ENCODE results near the gene RAI14.
"Not testable (repeated sequence)": the region's sequence is repeated elsewhere in the genome, so short reads cannot be mapped to it uniquely, and the experiment has no call there.

RAI14 gene

GRCh38 chr5:34775886-34776285 lies 119.8 kb downstream of the RAI14 start:
- no peak for DNase-seq

GRCh38 chr5:34778091-34778850 lies 122.1 kb downstream of the RAI14 start:
- DNase-seq = no peak

GRCh38 chr5:34783892-34784291 lies 127.8 kb downstream of the RAI14 start:
- DNase-seq = not testable (repeated sequence)

GRCh38 chr5:34787035-34787434 lies 130.9 kb downstream of the RAI14 start:
- DNase-seq = no peak

GRCh38 chr5:34789021-34789531 lies 132.9 kb downstream of the RAI14 start:
- DNase-seq = no peak

GRCh38 chr5:34789639-34790038 lies 133.5 kb downstream of the RAI14 start:
- no peak for DNase-seq

GRCh38 chr5:34790069-34790468 lies 133.9 kb downstream of the RAI14 start:
- DNase-seq = no peak

DNA sequence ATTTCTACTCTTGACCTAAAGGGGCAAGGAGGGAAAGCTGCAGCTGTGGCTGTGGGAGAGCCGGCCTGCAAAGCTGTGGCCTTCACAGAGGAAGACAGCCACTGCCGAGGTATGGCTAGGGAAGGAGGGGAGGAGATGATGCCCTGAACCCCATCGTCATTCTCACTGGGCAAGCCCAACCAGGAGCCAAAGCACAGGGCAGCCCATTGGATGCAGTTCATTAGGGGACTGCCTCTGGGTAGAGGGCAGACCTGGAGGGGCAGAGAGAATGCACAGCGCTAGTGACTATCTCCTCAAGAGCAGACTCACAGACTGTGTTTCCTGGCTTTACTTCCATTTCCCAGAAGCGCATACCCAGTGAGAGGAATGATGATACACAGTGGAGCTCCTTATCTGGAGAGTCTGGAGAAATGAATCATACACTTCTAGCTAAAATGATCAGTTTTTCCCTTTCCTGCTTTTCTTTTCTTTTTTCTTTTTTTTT lies 135.7 kb downstream of the RAI14 start:
- DNase-seq = no peak

- no peak for DNase-seq
Measured at GRCh38 chr5:34802834-34803563, 146.9 kb downstream of the RAI14 start.

GRCh38 chr5:34803974-34804732 lies 148.0 kb downstream of the RAI14 start:
- no peak for DNase-seq

GRCh38 chr5:34804913-34805312 lies 148.8 kb downstream of the RAI14 start:
- DNase-seq = no peak

- DNase-seq = no peak
Measured at GRCh38 chr5:34806532-34806931, 150.4 kb downstream of the RAI14 start.

DNA sequence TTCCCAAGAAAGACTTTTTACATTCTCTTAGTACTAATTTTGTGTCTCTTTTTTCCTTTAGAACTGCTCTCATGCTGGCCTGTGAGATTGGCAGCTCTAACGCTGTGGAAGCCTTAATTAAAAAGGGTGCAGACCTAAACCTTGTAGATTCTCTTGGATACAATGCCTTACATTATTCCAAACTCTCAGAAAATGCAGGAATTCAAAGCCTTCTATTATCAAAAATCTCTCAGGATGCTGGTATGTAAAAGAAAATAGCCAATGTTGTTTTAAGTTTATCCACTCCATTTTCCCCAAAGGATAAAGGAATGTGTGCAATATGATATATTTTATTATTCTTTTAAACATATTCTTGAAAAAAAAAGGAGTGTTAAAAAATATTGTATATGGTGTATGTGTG lies 155.6 kb downstream of the RAI14 start:
- no peak for DNase-seq

DNA sequence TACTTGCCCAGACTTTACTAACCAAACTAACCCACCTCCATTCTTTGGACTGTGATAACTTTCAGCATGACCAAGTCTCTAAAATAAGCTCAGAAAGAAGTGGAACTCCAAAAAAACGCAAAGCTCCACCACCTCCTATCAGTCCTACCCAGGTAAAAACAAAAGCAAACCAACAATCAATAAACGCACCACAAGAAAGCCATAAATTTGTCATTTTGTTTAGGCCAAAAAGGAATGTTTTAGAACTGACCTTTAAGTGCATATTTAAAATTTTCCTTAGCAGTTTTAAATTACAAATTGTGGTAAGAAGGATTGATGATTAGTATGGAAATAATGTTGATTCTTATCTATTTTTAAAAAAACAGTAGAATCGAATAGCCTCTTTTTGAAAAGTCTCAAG lies 157.4 kb downstream of the RAI14 start:
- no peak for DNase-seq

DNA sequence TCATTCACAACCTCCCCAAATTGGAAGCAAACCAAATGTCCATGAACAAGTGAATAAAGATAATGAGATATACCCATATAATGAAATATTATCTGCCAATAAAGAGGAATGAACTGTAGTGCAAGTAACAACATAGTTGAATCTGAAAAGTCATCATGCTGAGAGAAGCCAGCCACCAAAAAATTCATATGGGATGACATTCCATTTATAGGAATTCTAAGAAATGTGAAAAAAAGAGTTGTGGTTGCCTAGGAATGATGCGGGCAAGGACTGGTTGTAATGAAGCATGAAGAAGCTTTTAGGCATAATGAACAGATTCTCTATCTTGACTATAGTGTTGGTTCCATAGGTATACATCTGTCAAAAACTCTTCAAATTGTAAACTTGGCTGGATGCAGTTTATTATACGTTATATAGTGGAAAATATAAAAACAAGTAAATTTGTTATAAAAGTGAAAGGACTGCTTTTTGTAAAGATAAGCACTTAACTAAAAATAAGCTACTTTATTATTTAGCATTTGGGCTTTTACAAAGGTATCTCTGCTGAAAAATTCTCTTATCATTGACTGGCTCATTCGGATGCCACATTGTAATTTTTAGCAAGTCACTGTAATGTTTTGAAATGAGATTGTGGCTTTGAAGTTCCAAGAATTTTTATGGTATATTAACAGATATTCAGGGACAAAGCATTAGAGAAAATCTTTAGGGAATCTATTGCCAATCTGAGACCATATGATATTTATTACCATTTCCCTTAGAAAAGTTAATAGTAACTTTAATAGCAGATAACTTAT lies 161.6 kb downstream of the RAI14 start:
- DNase-seq = no peak

DNA sequence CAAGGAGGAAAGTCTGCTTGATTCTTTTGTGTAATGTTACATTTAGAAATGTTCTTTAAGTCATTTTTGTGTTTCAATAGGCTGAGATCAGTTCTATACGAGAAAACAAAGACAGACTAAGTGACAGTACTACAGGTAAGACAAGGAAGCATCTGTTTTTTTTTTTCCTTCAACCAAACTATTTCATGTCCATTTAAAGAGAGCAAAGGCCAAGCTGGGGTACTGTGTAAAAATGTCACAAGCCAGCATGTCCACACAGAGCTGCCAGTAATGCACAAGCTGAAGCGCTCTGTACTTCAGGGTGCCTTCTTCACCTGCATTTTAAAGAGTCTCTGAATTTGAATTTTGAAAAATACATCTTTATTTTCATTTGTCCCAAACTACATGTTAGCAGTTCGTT lies 162.6 kb downstream of the RAI14 start:
- no peak for DNase-seq

GRCh38 chr5:34820593-34820992 lies 164.5 kb downstream of the RAI14 start:
- no peak for DNase-seq

GRCh38 chr5:34822956-34823715 lies 167.0 kb downstream of the RAI14 start:
- no peak for DNase-seq

DNA sequence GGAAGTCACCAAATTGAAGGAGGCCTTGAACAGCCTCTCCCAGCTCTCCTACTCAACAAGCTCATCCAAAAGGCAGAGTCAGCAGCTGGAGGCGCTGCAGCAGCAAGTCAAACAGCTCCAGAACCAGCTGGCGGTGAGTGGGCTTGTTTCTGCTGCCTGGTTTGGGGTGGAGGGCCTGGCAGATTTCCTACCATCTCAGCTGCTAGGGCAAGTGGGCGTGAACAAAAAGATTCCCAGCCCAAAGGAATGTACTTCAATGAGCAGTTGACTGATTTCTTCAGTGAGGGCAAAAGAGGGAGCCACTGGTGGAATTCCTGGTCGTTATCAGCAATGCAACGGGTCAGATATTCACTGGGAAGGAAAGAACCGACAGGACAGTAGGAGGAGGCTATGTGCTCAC lies 170.2 kb downstream of the RAI14 start:
- DNase-seq = no peak

- no peak for DNase-seq
Measured at GRCh38 chr5:34827588-34828506, 171.7 kb downstream of the RAI14 start.

DNA sequence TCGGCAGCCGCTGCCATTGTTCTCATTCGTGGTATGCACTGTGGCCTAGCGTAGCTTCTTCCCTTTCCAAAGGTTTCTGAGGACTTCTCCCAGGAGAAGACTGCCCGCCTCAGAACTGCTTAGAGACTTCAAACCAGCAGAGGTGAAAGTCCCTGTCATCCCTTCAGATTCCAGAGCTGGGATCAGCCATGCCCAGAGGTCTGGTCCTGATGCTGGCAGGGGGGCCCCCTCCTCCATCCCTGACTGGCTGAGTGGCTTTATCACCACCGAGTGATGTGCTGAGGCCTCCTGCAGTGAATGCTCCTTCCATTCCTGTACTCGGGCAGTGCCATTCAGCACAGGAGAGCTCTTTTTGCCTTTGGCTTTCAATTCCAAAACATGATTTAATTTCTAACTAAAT lies 174.7 kb downstream of the RAI14 start:
- DNase-seq = not testable (repeated sequence)
